Neural progenitor cell (in vitro differentiated cells): ENCODE measurements around the gene RAPGEF4.

Experiments
- EZH2 ChIP-seq: fragments of 200-600 bp; sonication (generic); IDR thresholded peaks from 2 replicates; pipeline ENCODE4 v1.6.1; 2017; ENCODE audit warnings: antibody characterized with exemption, mild to moderate bottlenecking, moderate library complexity
- EZH2phosphoT487 ChIP-seq: fragments of 200-600 bp; sonication (generic); IDR thresholded peaks from 2 replicates; pipeline ENCODE4 v1.6.1; 2017; ENCODE audit warnings: antibody characterized with exemption
- TF ChIP-seq, protein P1 (sequence below): fragments of 200-600 bp; sonication (generic); IDR thresholded peaks from 2 replicates; pipeline ENCODE4 v1.5.1; 2017; ENCODE audit warnings: antibody characterized with exemption, mild to moderate bottlenecking

GRCh38 chr2:173017646-173018420, 282.2 kb downstream of the RAPGEF4 start:
- TF ChIP-seq, protein P1, sequence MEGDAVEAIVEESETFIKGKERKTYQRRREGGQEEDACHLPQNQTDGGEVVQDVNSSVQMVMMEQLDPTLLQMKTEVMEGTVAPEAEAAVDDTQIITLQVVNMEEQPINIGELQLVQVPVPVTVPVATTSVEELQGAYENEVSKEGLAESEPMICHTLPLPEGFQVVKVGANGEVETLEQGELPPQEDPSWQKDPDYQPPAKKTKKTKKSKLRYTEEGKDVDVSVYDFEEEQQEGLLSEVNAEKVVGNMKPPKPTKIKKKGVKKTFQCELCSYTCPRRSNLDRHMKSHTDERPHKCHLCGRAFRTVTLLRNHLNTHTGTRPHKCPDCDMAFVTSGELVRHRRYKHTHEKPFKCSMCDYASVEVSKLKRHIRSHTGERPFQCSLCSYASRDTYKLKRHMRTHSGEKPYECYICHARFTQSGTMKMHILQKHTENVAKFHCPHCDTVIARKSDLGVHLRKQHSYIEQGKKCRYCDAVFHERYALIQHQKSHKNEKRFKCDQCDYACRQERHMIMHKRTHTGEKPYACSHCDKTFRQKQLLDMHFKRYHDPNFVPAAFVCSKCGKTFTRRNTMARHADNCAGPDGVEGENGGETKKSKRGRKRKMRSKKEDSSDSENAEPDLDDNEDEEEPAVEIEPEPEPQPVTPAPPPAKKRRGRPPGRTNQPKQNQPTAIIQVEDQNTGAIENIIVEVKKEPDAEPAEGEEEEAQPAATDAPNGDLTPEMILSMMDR, result no peak
- TF ChIP-seq EZH2 (no peak), EZH2phosphoT487 (no peak)
